ENCODE results near the gene BPIFB3. TPM values are rescaled to one million over a fixed set of nuclear protein-coding genes. Genes with fewer than 3 reads are reported as not detected.
"Not testable (repeated sequence)": the region's sequence is repeated elsewhere in the genome, so short reads cannot be mapped to it uniquely, and the experiment has no call there.

BPIFB3 gene
- total RNA-seq, 1 donor from 2014 or later: not detected

DNA sequence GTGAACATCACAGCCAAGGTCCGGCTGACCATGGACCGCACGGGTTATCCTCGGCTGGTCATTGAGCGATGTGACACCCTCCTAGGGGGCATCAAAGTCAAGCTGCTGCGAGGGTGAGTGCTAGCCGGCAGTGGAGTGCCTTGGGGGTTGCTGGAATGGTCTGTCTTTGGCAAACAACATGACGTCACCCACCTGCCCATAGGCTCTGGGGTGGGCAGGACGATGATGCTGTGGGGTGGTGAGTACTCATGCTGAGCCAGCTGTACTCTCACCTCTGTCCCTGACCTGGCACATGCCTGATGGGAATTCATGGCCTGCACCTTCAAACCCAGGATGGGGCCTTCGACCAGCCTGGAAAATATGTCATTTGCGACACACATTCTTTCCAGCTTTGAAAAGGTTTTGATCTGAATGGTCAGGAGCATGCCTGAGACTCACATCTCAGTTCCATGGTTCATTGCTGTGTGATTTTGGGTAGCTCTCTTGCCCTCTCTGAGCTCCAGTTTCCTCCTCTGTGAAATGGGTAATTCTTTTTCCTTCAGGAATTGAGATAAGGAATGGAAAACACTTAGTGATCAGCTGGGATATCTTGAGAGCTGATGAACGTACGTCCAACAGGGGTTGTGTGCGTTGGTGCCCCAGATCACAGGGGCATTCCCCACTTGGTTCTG is 32.5 kb downstream of the BPIFB3 start:
- DNase-seq (ENCODE audit: low read depth): no peak

DNA sequence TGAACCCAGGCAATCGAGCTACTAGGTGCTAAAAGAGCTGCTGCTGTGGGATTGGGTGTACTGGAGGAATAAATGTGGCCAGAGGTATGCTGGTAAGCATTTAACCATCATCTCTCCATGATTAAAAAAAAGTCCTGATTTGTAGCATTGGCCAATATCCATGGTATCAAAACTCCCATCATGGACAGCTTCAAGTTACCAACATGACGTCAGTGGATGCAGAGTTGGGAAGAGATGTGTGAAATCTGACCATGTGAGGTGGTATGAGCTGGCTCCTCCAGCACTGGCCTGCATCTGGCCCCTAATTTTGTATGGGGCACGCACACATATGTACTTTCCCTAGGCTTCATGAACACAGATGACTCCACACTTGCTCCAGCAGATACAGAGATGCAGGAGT is 37.4 kb downstream of the BPIFB3 start:
- DNase-seq (ENCODE audit: low read depth): no peak

DNA sequence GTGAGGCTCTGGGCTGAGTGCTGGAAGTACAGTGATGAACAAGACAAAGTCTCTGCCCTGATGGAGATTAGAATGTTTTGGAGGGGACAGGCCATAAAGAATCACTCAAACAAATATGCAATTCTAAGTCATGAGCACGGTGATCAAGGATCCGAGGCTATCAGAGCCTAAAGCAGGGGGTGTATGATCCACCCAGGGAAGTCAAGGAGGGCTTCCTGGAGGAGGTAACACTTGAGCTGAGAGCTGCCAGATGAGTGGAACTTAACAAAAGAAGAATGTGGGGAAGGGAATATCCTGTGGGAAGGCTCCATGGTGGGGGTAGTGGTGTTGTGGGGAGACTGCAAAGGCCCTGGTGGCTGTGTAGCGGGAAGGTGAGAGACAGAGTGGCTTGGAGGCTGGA is 38.0 kb downstream of the BPIFB3 start:
- DNase-seq (ENCODE audit: low read depth): no peak

DNA sequence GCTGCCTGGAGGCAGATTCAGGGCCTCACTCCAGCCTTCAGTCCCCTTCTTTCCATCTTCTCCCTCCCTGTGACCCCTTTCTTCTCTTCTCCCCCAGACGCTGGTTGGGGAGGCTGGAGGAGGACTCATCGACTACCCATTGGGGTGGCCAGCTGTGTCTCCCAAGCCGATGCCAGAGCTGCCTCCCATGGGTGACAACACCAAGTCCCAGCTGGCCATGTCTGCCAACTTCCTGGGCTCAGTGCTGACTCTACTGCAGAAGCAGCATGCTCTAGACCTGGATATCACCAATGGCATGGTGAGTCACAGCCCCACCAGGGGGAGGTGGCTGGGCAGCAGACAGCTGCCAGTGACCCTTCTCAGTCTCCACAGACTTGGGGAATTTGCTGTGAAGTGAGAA is 38.7 kb downstream of the BPIFB3 start:
- DNase-seq (ENCODE audit: low read depth): no peak

DNA sequence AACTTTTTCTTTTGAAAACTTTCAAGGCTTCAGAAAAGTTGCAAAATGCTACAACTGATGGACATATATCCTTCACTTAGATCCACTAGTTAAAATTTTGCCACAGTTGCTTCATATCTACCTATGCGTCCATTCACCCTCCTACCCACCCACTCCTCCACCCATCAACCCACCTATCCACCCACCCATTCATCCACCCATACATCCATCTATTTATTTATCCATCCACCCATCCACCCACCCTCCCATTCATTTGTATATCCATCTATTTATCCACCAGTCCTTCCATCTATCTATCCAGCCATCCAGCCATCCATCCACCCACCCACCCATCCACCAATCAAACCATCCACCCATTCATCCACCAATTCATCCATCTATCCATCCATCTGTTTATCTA is 39.4 kb downstream of the BPIFB3 start:
- no peak for DNase-seq (ENCODE audit: low read depth)

DNA sequence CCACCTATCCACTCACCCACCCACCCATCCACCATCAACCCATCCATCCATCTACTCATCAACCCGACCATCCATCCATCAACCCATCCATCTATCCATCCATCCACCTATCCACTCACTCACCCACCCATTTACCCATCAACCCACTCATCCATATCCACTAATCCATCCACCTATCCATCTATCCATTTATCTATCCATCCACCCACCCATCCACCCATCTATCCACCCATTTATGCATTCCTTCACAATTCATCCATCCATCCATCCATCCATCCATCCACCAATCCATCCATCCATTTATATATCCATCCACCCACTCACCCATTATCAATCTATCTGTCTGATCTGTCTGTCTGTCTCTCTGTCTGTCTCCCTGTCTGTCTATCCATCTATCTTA is 39.9 kb downstream of the BPIFB3 start:
- DNase-seq (ENCODE audit: low read depth): no peak

DNA sequence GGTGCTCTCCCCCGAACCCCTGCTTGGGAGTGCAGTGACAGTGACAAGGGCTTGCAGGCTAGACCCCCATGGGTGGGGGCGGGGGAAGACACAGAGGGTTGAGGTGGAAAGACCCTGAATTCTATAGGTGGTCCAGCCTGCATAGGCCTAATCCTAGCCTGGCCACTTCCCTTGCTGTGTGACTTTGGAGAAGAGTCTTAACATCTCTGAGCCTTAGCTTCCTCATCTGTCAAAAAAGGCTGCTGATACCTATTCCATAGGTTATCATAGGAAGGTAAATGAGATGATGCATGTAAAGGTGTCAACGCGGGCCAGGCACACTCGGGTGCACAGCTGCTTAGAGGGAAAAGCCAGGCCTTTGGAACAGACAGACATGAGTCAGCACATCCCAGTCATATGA is 41.5 kb downstream of the BPIFB3 start:
- DNase-seq (ENCODE audit: low read depth): no peak

DNA sequence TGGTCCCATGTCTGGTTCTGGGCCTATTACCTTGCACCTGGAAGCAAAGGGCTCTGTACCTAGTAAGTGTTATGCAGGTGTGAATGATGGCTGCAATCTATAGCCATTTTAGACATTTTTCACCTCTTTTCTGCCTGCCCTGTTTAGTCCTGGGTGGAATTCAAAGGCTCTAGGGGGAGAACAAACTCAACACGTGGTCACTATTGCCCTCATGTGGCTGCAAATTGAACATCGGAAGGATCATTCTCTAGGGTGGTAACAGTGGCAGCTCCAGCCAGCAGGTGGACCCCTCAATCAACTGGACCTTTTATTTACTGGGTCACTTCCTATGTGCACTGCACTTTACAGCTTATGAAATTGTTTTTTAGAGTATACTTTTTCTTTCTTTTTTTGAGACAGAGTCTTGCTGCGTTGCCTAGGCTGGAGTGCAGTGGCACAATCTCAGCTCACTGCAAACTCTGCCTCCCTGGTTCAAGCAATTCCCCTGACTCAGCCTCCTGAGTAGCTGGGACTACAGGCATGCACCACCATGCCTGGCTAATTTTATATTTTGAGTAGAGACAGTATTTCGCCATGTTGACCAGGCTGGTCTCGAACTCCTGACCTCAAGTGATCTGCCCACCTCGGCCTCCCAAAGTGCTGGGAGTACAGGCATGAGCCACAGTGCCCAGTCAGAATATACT is 42.3 kb downstream of the BPIFB3 start:
- DNase-seq (ENCODE audit: low read depth): peak; percentile 41

DNA sequence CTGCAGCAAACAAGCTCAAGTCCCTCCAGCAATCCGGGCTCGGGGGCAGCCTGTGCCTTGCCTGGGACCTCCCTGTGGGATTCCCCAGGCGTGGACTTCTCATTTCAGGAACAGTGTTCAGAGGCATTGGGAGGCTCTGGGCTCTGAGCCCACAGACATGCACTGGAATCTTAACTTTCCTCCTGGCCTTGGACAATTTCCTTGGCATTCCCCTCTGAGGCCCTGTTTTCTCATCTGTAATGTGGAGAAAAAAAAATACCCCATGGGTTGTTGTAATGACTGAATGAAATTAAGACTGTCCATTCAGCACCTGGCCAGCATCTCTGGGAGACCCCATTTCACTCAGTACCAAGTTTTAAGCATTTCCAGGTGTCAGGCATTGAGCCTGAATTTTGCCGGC is 43.3 kb downstream of the BPIFB3 start:
- no peak for DNase-seq (ENCODE audit: low read depth)

DNA sequence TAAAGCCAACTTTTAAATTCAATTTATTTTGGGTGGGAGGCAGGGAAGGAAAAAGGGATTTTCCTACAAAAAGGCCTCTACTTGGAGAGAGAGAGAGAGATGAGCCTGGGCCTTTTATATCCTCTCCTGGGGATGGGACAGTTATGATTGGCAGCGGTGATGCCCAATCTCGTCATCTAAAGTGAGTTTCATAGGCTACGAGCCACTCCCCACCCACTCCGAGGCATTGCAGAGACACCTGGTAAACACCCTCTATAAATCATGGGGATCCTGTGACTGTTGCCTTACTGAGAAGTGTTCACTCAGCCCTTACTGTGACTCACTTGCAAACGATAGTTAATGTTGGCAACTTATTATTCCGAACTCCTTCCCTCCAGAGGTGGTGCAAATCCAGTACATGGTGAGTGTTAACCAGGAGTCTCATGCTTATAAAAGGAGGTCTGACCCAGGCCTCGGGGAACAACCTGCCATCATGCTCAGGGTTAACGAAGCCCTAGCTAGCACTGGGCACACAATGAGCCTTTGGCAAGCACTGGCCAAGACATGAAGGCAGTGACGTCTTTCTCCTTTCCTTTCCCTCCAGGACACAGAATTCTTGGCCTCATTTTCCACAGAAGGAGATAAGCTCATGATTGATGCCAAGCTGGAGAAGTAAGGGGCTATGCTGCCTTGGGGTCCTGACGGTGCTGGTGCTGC is 46.3 kb downstream of the BPIFB3 start:
- DNase-seq (ENCODE audit: low read depth): no peak

DNA sequence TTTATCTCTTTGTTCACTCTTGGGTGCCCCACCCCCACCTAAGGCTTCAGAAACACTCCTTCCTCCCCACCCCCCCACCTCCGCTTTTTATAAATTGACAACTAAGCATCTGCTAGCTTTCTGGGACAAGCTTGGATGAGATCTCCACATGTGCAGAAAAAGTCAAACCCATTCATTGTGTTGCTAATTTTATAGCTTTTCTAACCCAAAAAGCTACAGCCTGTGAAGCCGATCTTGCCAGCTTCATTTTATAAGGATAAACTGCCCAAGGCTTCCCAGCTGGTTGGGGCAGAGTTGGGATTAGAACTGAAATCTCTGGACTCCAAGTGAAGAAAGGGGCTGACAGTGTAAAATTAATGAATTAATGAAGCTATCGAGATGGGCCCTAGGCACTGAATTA is 49.9 kb downstream of the BPIFB3 start:
- DNase-seq (ENCODE audit: low read depth): no peak

DNA sequence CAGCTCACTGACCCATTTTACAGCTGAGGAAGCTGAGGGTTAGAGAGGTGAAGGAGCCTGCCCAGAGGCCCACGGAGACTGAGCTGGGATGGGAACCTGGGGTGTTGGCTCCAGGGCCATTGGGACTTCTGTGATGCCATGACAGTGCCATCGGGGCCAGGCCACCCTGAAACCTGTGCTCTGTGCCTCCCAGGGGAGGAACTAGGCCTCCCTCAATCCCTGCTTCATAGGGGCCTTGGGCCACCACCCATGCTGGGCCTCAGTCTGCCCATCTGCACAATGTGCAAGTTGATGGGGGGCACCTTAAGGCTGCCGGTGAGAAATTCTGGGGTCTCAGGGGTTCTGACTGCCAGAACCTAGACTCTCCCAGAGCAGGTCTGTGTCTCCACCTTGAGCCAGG is 50.6 kb downstream of the BPIFB3 start:
- DNase-seq (ENCODE audit: low read depth): no peak

DNA sequence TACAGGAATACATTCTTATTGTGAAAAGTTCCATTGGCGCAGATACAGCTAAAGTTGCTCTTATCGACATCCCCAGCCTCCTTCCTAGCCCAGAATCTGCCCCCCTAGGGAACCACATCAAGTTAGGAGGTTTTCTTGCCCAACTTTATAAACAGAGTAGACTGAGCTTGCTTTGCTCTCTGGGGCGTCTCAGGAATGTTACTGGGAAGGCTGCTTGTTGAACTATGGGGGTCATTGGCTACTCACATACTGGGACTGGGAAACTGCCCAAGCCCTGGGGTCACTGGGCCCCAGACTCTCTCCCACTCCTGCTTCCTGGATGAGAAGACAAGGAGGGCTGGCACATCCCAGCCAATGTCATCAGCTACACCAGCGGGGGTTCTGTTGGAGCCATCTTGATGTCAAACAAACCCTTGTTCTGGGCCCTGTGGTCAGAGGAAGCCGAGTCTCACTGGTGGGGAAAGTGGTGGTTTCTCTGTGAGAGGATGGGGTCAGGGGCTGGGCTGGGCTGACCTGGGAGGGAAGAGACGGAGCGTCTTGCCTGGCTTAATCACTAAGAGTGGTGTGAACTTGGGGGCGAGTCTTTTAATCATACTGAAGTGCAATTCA is 51.7 kb downstream of the BPIFB3 start:
- no peak for DNase-seq (ENCODE audit: low read depth)

DNA sequence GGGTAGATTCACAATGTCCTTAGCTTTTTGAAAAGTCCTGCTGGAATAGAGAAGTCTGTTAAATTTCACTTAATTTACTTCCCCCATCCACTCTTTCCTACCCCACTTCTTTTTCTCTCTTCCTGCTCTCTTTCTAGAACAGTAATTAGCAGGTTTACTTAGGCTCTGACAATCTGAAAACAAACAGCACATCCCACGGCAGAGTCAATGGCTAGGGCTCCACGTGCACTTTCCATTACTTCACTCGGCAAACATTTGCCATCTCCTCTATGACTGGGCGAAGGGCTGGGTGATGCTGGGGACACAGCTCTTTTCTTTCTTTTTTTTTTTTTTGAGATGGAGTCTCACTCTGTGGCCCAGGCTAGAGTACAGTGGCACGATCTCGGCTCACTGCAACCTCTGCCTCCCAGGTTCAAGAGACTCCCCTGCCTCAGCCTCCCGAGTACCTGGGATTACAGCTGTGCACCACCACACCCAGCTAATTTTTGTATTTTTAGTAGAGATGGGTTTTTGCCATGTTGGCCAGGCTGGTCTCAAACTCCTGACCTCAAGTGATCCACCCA is 52.4 kb downstream of the BPIFB3 start:
- not testable (repeated sequence) for DNase-seq (ENCODE audit: low read depth)

DNA sequence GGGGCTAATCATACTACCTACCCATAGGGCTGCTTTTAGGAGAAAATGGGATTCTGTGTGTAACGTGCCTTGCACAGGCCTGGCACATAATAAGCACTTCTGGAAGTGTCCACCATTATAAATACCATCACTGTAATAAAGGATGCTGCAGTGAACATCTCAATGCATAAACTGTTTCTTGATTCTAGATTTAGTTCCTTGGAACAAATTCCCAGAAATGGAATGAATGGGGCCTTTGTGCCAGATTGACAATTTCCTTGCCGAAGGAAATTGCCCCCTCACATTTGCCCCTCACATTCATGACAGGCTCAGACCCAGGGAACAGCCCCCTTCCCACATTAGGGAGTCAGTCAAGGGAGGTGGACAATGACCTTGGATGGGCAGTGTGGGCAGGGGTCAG is 55.0 kb downstream of the BPIFB3 start:
- no peak for DNase-seq (ENCODE audit: low read depth)

DNA sequence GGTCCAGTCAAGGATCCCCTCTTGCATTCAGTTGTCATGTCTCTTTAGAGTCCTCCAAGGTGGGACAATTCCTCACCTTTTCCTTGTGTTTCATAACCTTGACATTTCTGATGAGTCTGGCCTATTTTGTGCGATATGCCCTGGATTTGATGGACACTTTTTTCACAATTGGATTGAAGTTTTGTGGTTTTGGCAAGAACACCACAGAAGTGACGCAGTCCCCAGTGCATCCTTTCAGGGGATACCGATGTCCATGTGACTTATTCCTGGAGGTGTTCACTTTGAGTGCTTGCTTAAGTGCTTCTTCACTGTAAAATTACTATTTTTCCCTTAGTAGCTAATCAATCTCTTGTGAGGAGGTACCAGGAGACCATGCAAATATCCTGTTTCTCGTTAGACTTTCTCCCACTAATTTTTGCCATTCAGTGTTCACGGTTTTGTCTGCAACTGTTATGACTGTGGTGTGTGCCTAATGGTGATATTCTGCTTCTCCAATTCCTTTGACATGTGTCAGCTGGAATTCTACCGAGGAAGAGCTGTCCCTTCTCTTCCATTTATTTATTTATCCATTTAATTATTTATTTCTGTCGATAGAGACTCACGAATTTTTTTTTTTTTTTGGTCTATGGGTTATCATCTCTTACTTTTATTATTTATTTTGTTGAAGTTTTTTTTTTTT is 56.6 kb downstream of the BPIFB3 start:
- no peak for DNase-seq (ENCODE audit: low read depth)

DNA sequence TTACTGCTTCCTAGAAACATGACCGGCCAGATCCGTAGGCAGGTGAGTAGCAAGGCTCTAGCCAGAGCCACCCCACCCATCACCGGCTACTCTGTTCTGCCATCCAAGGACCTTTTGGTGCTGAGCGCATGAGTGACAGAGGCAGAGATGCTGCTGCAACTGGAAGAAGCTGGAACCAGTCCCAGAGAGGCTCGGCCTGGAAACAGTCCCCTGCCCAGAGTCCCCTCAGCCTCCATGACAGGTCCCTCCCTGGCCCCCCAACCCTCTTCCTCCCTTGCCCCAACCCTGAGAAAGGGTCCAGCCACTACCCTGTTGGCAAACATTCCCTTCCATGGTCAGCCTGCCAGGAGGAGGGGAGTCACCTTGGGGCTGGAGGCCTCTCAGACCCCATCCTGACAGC is 57.6 kb downstream of the BPIFB3 start:
- DNase-seq (ENCODE audit: low read depth): no peak

DNA sequence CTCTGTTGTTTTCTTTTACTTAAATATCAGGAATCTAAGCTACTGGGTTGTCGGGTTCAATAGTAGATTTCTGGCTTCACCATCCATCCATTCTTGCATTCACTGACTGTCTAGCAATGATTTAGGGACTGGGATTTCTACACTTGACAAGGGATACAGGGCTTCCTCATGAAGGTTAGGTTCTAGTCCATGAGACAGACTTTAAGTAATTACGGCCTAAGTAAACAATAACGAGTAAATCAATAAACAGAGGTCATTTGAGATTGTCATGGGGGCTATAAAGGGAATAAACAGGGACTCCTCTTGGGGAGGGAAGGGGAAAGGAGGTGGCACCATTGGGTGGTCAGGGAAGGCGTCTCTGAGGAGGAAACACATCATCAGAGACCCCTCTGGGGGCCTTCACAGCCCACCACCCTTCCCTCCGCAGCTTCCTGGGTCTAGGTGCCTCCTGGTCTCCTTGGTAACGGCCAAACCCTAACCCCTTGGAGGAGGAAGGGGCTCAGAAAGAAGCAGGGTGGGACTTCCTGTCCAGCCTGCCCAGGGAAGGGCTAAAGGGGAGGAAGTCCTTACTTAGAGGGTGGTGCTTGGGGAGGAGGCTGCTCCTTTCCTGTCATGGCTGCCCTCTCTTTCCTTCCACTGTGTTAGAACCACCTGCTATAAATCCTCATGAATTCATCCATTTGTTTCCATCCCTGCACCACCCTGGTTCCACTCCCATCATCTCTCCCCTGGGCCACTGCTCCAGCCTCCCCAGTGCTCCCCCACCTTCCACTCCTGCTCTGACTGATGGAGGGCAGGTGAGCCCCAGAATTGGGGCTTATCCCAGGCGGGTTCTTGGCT is 59.1 kb downstream of the BPIFB3 start:
- no peak for DNase-seq (ENCODE audit: low read depth)

DNA sequence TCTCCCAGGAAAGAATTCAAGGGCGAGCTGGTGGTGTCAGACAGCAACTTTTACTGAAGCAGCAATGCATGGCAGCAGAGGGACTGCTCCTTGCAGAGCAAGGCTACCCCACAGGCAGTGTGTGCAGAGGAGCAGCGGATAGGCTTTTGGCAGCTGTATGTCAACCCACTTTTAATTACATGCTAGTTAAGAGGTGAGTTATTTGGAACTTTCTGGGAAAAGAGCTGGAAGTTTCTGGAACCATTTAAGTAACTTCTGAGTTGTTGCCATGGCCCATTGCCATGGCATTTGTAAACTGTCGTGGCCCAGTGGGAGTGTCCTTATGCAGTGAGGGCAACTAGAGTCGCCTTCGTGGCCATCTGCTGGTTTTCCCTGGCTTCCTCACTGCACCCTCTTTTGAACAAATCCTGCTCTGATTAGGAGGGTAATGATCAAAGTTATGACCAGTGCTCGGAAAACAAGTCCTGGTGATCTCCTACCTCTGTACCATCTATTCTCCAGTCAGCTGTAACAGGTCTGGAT is 59.7 kb downstream of the BPIFB3 start:
- no peak for DNase-seq (ENCODE audit: low read depth)

DNA sequence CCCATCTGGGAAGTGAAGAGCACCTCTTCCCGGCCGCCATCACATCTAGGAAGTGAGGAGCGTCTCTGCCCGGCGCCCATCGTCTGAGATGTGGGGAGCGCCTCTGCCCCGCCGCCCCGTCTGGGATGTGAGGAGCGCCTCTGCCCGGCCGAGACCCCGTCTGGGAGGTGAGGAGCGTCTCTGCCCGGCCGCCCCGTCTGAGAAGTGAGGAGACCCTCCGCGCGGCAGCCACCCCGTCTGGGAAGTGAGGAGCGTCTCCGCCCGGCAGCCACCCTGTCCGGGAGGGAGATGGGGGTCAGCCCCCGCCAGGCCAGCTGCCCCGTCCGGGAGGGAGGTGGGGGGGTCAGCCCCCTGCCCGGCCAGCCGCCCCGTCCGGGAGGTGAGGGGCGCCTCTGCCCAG is 61.8 kb downstream of the BPIFB3 start:
- not testable (repeated sequence) for DNase-seq (ENCODE audit: low read depth)

Measured in renal cortical epithelial cell (primary cell).